PC-3 (cell line): ENCODE measurements around the gene FAM222A. TPM values are rescaled to one million over a fixed set of nuclear protein-coding genes. Genes with fewer than 3 reads are reported as not detected.
A peak's percentile ranks its signal among the peaks of the same experiment; 100 is the strongest.

ENCODE experiments used
- ATAC-seq: fragments of 200-7000 bp; cut with Tn5 transposase; 2 replicates; pipeline ENCODE4 v1.9.1; 2020; ENCODE audit warnings: mild to moderate bottlenecking, moderate library complexity
- BruUV-seq: library from RNA; stranded (reverse); fragments of 400-500 nt; replicated peaks from 2 replicates; lab custom pipeline; 2021; lab: Mats Ljungman, UMichigan
- CTCF ChIA-PET: fragments of 300-600 bp; sonication (Branson Sonifier 250); formaldehyde crosslinking; loops from one replicate; lab custom pipeline; 2022; ENCODE audit warnings: antibody characterized with exemption; lab: Charles Lee
- POLR2A ChIA-PET: fragments of 300-600 bp; sonication (Branson Sonifier 250); formaldehyde crosslinking; loops from one replicate; lab custom pipeline; 2022; ENCODE audit warnings: antibody characterized with exemption; ENCODE audit not compliant: unreplicated experiment; lab: Charles Lee
- DNase-seq: peaks from one replicate; pipeline ENCODE4 v3.0.0-alpha.2; 2015
- H2AFZ ChIP-seq: fragments of 300-600 bp; sonication (generic); 2 replicates; pipeline ENCODE4 v1.6.0; 2016; ENCODE audit warnings: antibody characterized with exemption, low read length
- H3F3A ChIP-seq: fragments of 300-600 bp; sonication (generic); one replicate; pipeline ENCODE4 v1.6.0; 2017; ENCODE audit warnings: antibody characterized with exemption, low read length, control low read depth, mild to moderate bottlenecking; ENCODE audit not compliant: unreplicated experiment
- H3K27ac ChIP-seq: fragments of 300-600 bp; sonication (generic); 2 replicates; pipeline ENCODE4 v1.5.1; 2016; ENCODE audit warnings: mild to moderate bottlenecking, low read length
- H3K27me3 ChIP-seq: fragments of 300-600 bp; sonication (generic); 2 replicates; pipeline ENCODE4 v1.6.1; 2016; ENCODE audit warnings: low read length, mixed read lengths
- H3K36me3 ChIP-seq: fragments of 300-600 bp; sonication (generic); 2 replicates; pipeline ENCODE4 v1.6.1; 2016; ENCODE audit warnings: low read depth, mixed run types, low read length, mixed read lengths
- H3K4me1 ChIP-seq: fragments of 300-600 bp; sonication (generic); 2 replicates; pipeline ENCODE4 v1.5.1; 2016; ENCODE audit warnings: low read length; ENCODE audit not compliant: insufficient read depth
- H3K4me2 ChIP-seq: fragments of 300-600 bp; sonication (generic); 2 replicates; pipeline ENCODE4 v1.6.0; 2016; ENCODE audit warnings: low read length
- H3K4me3 ChIP-seq: fragments of 300-600 bp; sonication (generic); 2 replicates; pipeline ENCODE4 v1.5.1; 2016; ENCODE audit warnings: mild to moderate bottlenecking, low read length, mixed read lengths
- H3K79me2 ChIP-seq: fragments of 300-600 bp; sonication (generic); 2 replicates; pipeline ENCODE4 v1.6.1; 2017; ENCODE audit warnings: low read length, mixed read lengths
- H3K9ac ChIP-seq: fragments of 300-600 bp; sonication (generic); 2 replicates; pipeline ENCODE4 v1.6.0; 2016; ENCODE audit warnings: mild to moderate bottlenecking, low read length
- H3K9me2 ChIP-seq: fragments of 300-600 bp; sonication (generic); replicated peaks from 2 replicates; pipeline ENCODE4 v1.6.1; 2016; ENCODE audit warnings: mixed run types, low read length, mixed read lengths
- H3K9me3 ChIP-seq: fragments of 300-600 bp; sonication (generic); 2 replicates; pipeline ENCODE4 v1.6.1; 2016; ENCODE audit warnings: low read length, mixed read lengths
- H4K20me1 ChIP-seq: fragments of 300-600 bp; sonication (generic); 2 replicates; pipeline ENCODE4 v1.6.1; 2016; ENCODE audit warnings: low read length, mixed read lengths
- EZH2 ChIP-seq: fragments of 300-600 bp; sonication (generic); IDR thresholded peaks from one replicate; pipeline ENCODE4 v1.6.1; 2017; ENCODE audit warnings: antibody characterized with exemption, mild to moderate bottlenecking, low read length; ENCODE audit not compliant: unreplicated experiment
- EZH2phosphoT487 ChIP-seq: fragments of 300-600 bp; sonication (generic); IDR thresholded peaks from 2 replicates; pipeline ENCODE4 v1.6.1; 2018; ENCODE audit warnings: mild to moderate bottlenecking, antibody characterized with exemption, low read length, borderline replicate concordance
- intact Hi-C: fragments of 100-400 bp; cut with micrococcal nuclease; formaldehyde crosslinking; loops from 2 replicates; pipeline ENCODE4 v1.9.0; 2023
- total RNA-seq: library from RNA; depleted of rRNA; stranded (reverse); fragments of >200 nt; gene quantifications from 2 replicates; pipeline ENCODE4 v1.2.3, GENCODE V29; 2014
- TF ChIP-seq, protein P1 (sequence below): fragments of 300-600 bp; sonication (generic); conservative IDR thresholded peaks from 2 replicates; pipeline ENCODE4 v1.5.1; 2017; ENCODE audit warnings: antibody characterized with exemption, low read depth, mild to moderate bottlenecking, low read length

FAM222A gene
- total RNA-seq, 1 experiment from 2014 or later = 11.7 TPM

DNA sequence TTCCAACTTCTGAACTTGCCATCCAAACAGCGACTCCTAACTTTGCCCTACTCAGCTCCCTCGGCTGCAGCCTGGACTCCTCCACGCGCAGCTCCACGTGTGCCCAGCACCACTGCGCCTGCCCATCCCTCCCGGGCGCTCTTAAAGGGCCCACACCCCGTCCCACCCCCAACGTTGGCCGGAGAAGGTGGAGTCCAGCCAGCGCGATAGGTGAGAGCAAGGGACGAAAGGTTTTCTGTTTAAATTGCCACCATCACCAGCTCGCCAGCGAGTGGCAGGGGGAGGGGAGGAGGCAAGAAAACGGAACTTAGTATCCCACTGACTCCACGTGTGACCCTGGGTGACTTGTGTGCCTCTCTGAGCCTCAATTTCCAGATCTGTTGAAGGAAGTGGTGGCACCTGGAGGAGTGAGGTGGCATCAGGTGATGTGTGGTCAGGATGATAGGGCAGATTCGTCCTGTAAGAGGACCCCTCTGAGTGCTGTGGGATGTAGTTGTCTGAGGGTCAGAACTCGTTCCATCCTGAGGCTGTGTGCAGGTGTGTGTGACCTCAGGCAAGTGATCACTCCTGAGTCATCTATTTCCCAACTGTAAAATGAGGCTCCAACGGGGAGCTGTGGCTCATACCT, 59.9 kb downstream of the FAM222A start:
- Histone ChIP-seq H3K4me2 (peak overlapping the region; percentile 91), H3K9me2 (no peaks in the 10 kb centered on the region), H3K27me3 (no peaks in the 10 kb centered on the region), H3K79me2 (peaks cover 14% of the 10 kb centered on the region), H3K9me3 (no peaks in the 10 kb centered on the region), H3K9ac (peak overlapping the region; percentile 47), H3K4me3 (peak overlapping the region; percentile 66), H4K20me1 (no peaks in the 10 kb centered on the region), H3F3A (no peaks in the 10 kb centered on the region), H3K36me3 (no peaks in the 10 kb centered on the region), H3K27ac (peak overlapping the region; percentile 73), H2AFZ (peak overlapping the region; percentile 96), H3K4me1 (peaks cover 27% of the 10 kb centered on the region)
- intact Hi-C loops = loop anchor here (2.0 kb wide), 3 partner anchors 55 to 345 kb away; no protein-coding TSS in a partner anchor
- CTCF ChIA-PET = interaction anchor here (0.5 to 1.9 kb wide), 6 partner anchors 54 to 345 kb away, joined by 3 to 28 read pairs (median 3); no protein-coding TSS in a partner anchor
- DNase-seq (peak; percentile 89), ATAC-seq (peak; percentile 81)
- BruUV-seq = no TSS peak
- TF ChIP-seq EZH2phosphoT487 (no peak), EZH2 (no peak)
- TF ChIP-seq, protein P1, sequence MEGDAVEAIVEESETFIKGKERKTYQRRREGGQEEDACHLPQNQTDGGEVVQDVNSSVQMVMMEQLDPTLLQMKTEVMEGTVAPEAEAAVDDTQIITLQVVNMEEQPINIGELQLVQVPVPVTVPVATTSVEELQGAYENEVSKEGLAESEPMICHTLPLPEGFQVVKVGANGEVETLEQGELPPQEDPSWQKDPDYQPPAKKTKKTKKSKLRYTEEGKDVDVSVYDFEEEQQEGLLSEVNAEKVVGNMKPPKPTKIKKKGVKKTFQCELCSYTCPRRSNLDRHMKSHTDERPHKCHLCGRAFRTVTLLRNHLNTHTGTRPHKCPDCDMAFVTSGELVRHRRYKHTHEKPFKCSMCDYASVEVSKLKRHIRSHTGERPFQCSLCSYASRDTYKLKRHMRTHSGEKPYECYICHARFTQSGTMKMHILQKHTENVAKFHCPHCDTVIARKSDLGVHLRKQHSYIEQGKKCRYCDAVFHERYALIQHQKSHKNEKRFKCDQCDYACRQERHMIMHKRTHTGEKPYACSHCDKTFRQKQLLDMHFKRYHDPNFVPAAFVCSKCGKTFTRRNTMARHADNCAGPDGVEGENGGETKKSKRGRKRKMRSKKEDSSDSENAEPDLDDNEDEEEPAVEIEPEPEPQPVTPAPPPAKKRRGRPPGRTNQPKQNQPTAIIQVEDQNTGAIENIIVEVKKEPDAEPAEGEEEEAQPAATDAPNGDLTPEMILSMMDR = no peak
- POLR2A ChIA-PET = interaction anchor here (0.5 kb wide), 2 partner anchors 200 to 320 kb away, joined by 3 to 7 read pairs; partner anchors contain the start of gene MVK

DNA sequence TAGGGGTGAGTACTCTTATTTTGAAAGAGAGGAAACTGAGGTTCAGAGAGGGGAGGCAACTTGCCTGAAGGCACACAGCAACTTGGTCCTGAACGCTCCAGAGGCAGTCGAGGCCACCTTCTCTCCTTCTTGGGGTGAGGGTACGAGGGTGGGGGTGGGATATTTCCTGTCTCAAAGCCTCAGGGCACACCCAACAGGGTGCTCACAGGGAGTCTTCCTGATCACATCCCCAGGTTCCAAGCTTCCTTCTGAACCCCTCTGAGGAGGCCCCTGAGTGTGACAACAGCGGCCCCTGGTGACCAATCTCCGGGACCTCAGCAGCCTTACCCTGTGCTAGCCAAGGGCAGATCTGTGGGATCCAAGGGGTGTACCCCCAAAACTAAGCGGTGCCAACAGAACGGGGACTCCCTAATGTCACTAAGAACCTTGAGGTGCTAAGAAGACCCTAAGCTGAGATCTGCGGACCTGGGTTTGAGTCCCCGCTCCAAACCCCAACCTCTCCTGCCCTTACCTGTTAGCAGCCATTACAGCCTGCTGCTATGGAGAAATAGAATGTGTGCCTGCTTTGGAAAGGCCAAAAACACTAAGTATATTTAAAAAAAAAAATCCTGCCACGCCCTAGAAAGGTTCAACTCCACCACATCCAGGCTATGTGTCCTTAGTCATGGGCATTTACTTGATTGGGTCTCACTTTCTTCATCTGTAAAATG, 61.7 kb downstream of the FAM222A start:
- peaks cover 14% of the 10 kb centered on the region for H3K79me2 ChIP-seq
- H3K9me3 ChIP-seq = no peaks in the 10 kb centered on the region
- H3K4me2 ChIP-seq = no peak overlapping the region
- H3K36me3 ChIP-seq = no peaks in the 10 kb centered on the region
- H3K4me3 ChIP-seq = no peak overlapping the region
- intact Hi-C loops = loop anchor here (1.0 to 2.0 kb wide), 4 partner anchors 65 to 347 kb away; no protein-coding TSS in a partner anchor
- DNase-seq (peak; percentile 83), ATAC-seq (peak; percentile 62)
- no peak overlapping the region for H3K27ac ChIP-seq
- no peak overlapping the region for H3K9ac ChIP-seq
- H3K9me2 ChIP-seq = no peaks in the 10 kb centered on the region
- no TSS peak for BruUV-seq
- H3K4me1 ChIP-seq = peaks cover 27% of the 10 kb centered on the region
- H2AFZ ChIP-seq = no peak overlapping the region
- no peak for TF ChIP-seq EZH2
- TF ChIP-seq, protein P1 = peak; percentile 99
- CTCF ChIA-PET = interaction anchor here (0.5 to 1.9 kb wide), 5 partner anchors 21 to 347 kb away, joined by 3 to 28 read pairs (median 4); partner anchors contain the start of genes MMAB and MVK
- no peaks in the 10 kb centered on the region for H3F3A ChIP-seq
- no peaks in the 10 kb centered on the region for H3K27me3 ChIP-seq
- POLR2A ChIA-PET = interaction anchor here (0.6 kb wide), 1 partner anchor 12 kb away, joined by 3 read pairs; no protein-coding TSS in a partner anchor
- H4K20me1 ChIP-seq = no peaks in the 10 kb centered on the region
